ACC112 (cell line): ENCODE results near the gene COPS8.

Source experiments
- H2AFZ ChIP-seq: fragments of 200-600 bp; sonication (generic); one replicate; pipeline ENCODE4 v1.6.0; 2017; ENCODE audit warnings: antibody characterized with exemption, low read length; ENCODE audit not compliant: unreplicated experiment
- H3K27ac ChIP-seq: fragments of 200-600 bp; sonication (generic); 2 replicates; pipeline ENCODE4 v1.5.1; 2014; ENCODE audit warnings: low read depth, mild to moderate bottlenecking, antibody characterized with exemption, low read length, moderate library complexity
- H3K27me3 ChIP-seq: fragments of 200-600 bp; sonication (generic); 2 replicates; pipeline ENCODE4 v1.6.1; 2014; ENCODE audit warnings: mild to moderate bottlenecking, antibody characterized with exemption, low read length, moderate library complexity, mixed read lengths; ENCODE audit not compliant: insufficient read depth
- H3K36me3 ChIP-seq: fragments of 200-600 bp; sonication (generic); 2 replicates; pipeline ENCODE4 v1.6.1; 2016; ENCODE audit warnings: mild to moderate bottlenecking, antibody characterized with exemption, low read length, moderate library complexity, mixed read lengths; ENCODE audit not compliant: insufficient read depth
- H3K4me1 ChIP-seq: fragments of 200-600 bp; sonication (generic); one replicate; pipeline ENCODE4 v1.6.1; 2016; ENCODE audit warnings: low read length, mixed read lengths; ENCODE audit not compliant: insufficient read depth, unreplicated experiment, control insufficient read depth
- H3K4me3 ChIP-seq: fragments of 200-600 bp; sonication (generic); 2 replicates; pipeline ENCODE4 v1.5.1; 2014; ENCODE audit warnings: mild to moderate bottlenecking, low read depth, low read length
- H3K79me2 ChIP-seq: fragments of 200-600 bp; sonication (generic); one replicate; pipeline ENCODE4 v1.6.0; 2016; ENCODE audit warnings: low read length; ENCODE audit not compliant: control insufficient read depth, unreplicated experiment, insufficient read depth

The COPS8 gene

DNA sequence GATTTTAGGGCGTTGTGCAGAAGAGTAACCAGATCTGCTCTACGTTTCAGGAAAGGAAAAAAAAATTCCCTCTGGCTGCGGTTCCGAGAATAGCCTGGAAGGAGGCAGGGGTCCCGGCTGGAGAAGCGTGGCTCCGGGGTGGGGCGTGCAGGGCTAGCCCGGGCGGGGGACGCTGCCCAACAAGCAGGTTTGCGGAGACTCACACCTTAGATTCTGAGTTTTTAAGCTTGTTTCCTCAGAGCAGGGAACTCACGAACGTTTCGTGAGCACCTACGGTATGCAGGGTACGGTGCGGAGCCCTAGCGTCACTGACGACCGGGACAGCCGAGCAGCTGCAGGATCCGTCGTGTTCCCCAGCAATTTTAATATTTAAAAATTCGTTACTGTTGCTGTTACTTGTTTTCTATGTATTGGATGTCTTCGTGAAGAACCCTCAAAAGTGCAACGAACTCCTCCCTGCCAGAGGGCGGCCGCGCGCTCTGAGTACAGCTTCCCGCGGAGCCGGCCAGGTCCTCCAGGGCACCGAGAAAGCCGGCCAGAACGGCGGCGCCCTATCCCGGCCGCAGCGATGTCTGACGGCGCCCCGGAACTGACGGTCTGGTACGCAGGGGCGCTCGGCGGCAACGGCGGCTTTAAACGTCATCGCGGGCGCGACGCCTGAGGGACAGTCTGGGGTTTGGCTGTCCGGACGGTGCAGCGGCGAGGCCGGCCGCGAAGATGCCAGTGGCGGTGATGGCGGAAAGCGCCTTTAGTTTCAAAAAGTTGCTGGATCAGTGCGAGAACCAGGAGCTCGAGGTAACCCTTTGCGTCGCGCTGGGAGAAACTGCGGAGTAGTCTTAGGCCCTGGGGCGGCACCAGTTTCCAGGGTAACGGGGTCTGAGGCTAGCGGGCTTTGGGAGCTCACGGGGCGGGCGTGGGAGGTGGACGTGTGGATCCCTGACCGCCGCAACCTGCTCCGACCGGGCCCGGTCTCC, at the start of gene COPS8:
TSS of gene COPS8 (plus strand) at position 642 of the 974 bp plus-strand sequence. CDS start at position 718, 76 bp downstream.
- Histone ChIP-seq H2AFZ (peak within 1 kb of the TSS; percentile 65), H3K27ac (peak within 1 kb of the TSS; percentile 100), H3K4me3 (peak within 1 kb of the TSS; percentile 95), H3K27me3 (no peaks in the 10 kb centered on the region), H3K79me2 (peaks cover 71% of the 10 kb centered on the region), H3K4me1 (peaks cover 45% of the 10 kb centered on the region), H3K36me3 (peaks cover 42% of the 10 kb centered on the region)

DNA sequence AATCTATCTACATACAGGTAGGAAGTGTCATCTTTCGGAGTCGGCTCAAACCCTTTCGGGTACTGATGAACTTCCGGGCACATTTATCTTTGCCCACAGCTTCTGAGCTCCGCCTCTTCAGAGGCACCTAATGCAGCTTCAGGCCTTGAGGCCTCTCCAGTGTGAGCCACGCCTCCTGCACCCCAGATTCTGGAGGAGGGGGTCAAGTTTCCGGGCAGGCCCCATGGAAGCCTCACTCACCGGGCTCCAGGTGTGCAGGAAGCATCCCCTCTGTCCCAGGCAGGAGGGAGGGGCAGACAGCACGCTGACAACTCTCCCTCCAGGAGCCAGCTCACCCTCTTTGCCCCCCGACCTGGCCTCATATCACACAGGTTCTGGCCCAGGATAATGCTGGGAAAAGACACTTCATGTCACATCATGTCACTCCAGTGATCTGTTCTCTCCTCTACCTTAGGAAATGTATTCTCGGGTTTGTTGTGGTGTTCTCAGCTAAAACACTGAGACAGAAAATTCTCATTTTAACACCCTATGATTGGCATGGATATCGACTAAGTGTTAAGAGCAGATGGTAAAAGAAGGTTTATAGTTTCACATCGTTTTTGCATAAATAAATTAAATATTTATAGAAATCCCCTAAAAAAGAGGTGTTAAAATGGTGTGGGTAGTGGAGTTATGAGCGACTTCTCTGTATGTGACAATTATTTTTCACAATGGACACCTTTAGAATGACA, 46.2 kb upstream of the COPS8 start:
- H3K27me3 ChIP-seq, result no peaks in the 10 kb centered on the region
- no peak overlapping the region for H3K4me3 ChIP-seq
- no peaks in the 10 kb centered on the region for H3K36me3 ChIP-seq
- no peaks in the 10 kb centered on the region for H3K79me2 ChIP-seq
- peaks cover 4% of the 10 kb centered on the region for H3K4me1 ChIP-seq
- no peak overlapping the region for H2AFZ ChIP-seq
- H3K27ac ChIP-seq, result no peak overlapping the region

DNA sequence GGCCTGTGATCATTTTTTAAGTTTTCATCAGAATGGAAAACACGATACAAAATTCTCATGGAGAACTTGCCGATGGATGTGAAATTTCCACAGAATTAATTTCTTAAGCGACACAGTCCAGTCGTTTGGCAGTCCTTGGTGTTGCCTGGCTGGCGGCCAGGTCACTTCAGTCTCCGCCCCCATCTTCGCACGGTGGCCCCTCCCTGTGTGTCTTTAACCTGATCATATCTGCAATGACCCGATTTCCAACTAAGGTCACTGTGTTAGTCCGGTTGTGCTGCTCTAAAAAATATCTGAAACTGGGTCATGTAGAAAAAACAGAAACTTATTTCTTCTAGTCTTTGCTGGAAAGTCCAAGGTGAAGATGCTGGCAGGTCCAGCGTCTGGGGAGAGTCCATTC, 44.5 kb upstream of the COPS8 start:
- H3K27me3 ChIP-seq, result 0 out of 2 replicates have a peak, but pooled peaks cover 3% of the 10 kb centered on the region
- H3K27ac ChIP-seq, result no peak overlapping the region
- no peaks in the 10 kb centered on the region for H3K79me2 ChIP-seq
- no peak overlapping the region for H3K4me3 ChIP-seq
- H3K4me1 ChIP-seq, result peaks cover 4% of the 10 kb centered on the region
- H3K36me3 ChIP-seq, result no peaks in the 10 kb centered on the region
- H2AFZ ChIP-seq, result no peak overlapping the region

DNA sequence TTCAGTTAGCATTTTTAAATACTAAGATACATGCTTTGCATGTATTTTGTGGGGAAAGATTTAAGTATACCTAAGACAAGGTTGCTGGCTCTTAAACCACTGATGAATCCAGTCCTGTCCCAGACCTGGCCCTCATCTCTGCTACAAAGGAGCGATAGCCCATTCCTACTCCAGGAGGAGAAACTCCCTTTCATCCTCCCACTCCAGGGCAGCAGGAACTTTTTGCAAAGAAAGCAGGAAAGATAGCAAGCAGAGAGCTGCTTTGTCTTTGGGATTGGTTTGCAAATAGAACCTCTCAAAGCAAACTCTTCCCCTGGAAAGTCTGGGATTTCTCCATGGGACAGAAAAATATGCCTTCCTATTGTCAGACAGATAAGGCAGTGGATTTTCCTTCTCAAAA, 43.6 kb upstream of the COPS8 start:
- Histone ChIP-seq H3K27ac (no peak overlapping the region), H3K27me3 (0 out of 2 replicates have a peak, but pooled peaks cover 3% of the 10 kb centered on the region), H3K4me3 (no peak overlapping the region), H3K36me3 (no peaks in the 10 kb centered on the region), H2AFZ (no peak overlapping the region), H3K4me1 (peaks cover 4% of the 10 kb centered on the region), H3K79me2 (no peaks in the 10 kb centered on the region)

DNA sequence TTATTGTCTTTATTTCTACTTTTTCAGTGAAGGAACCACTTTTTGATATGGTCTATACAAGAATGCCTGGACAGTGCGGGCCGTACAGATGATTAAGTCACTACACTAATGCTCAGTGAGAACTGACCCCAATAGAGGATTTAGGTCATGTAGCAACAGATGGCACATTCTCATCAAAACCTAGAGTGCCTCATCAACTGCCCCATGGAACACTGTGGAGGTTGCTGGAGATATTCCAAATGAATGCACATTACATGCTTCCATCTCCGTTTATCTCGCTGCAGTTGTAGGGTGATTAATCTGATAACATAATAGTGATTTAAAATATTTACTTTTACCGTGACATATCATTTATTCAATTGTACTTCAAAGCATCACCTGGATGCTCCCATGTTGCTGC, 41.8 kb upstream of the COPS8 start:
- Histone ChIP-seq H3K79me2 (no peaks in the 10 kb centered on the region), H3K27me3 (0 out of 2 replicates have a peak, but pooled peaks cover 3% of the 10 kb centered on the region), H3K27ac (no peak overlapping the region), H3K4me1 (peaks cover 2% of the 10 kb centered on the region), H2AFZ (no peak overlapping the region), H3K36me3 (no peaks in the 10 kb centered on the region), H3K4me3 (no peak overlapping the region)

DNA sequence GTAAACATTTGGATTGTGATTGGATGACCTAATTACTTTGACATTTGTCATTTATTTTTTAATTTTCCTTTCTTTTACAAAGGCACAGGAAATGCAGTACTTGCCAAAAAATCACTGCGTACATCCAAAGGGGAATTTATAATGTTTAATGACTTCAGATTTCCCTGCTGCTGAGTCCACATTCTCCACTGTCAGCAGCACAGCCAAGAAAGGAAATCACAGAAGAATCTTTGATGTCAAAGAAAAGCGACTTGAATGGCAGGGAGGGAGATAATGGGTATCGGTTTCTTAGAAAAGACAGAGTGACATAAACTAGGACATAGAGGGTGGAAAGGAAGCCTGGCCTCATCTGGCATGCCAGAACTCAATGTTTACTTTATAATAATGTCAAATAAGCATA, 41.4 kb upstream of the COPS8 start:
- H3K36me3 ChIP-seq, result no peaks in the 10 kb centered on the region
- no peak overlapping the region for H3K4me3 ChIP-seq
- no peak overlapping the region for H3K27ac ChIP-seq
- H3K27me3 ChIP-seq, result 0 out of 2 replicates have a peak, but pooled peaks cover 3% of the 10 kb centered on the region
- no peak overlapping the region for H2AFZ ChIP-seq
- H3K79me2 ChIP-seq, result no peaks in the 10 kb centered on the region
- H3K4me1 ChIP-seq, result no peaks in the 10 kb centered on the region

DNA sequence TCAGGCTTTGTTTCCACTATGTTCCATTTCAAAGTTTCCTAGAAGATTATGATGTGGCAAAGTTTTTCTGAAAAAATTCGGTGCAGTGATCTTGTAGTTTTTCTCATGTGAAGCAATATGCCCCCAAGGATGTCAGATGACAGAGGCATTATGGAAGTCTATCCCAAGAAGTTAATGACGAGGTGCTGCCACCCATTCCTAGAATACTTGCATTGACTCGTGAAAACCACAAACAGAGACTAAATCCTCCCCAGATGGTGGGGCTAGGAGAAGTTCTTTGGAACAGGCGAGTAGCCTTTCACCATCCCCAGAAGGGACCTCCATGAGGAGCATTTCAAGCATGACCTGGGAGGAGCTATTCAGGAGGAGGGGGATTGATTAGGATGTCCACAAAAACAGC, 40.2 kb upstream of the COPS8 start:
- no peak overlapping the region for H3K4me3 ChIP-seq
- H2AFZ ChIP-seq, result no peak overlapping the region
- H3K79me2 ChIP-seq, result no peaks in the 10 kb centered on the region
- H3K27ac ChIP-seq, result no peak overlapping the region
- H3K27me3 ChIP-seq, result 0 out of 2 replicates have a peak, but pooled peaks cover 3% of the 10 kb centered on the region
- H3K36me3 ChIP-seq, result no peaks in the 10 kb centered on the region
- no peaks in the 10 kb centered on the region for H3K4me1 ChIP-seq

DNA sequence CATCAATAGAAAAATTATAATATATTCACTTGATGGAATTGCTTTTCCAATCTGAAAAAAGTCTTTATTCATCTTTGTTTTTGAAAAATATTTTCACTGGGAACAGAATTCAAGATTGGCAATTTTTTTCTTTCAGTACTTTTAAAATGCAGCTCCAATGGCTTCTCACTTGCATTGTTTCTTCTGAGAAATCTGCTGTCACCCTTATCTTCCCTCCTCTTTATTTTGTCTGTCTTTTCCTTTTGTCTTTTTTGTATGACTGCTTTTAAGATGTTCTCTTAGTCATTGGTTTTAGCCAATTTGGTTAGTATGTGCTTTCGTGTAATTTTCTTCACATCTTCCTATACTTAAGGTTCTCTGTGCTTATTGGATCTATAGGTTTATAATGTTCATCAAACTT, 37.1 kb upstream of the COPS8 start:
- Histone ChIP-seq H3K27me3 (0 out of 2 replicates have a peak, but pooled peaks cover 3% of the 10 kb centered on the region), H3K36me3 (no peaks in the 10 kb centered on the region), H3K4me1 (no peaks in the 10 kb centered on the region), H3K79me2 (no peaks in the 10 kb centered on the region), H3K4me3 (no peak overlapping the region), H2AFZ (no peak overlapping the region), H3K27ac (no peak overlapping the region)

DNA sequence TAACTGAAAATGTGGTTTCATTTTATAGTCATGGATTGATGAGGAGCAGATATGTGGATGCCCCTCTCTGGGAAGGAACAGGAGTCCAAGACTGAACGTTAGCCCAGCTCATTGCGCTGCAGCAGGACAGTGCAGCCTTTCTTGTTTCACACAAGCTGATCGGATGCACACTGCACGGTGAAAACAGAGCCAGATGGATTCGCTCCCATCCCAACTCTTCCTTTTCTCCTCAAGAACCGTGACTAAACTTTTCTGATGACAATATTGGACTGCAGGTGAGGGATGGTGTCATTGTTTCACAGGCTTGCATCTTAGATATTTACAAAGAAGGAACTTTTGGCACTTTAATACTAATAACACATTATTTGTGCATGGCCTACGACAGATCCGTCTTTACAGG, 33.8 kb upstream of the COPS8 start:
- Histone ChIP-seq H3K4me1 (no peaks in the 10 kb centered on the region), H3K4me3 (no peak overlapping the region), H3K79me2 (no peaks in the 10 kb centered on the region), H3K36me3 (no peaks in the 10 kb centered on the region), H3K27ac (no peak overlapping the region), H3K27me3 (no peaks in the 10 kb centered on the region), H2AFZ (no peak overlapping the region)

DNA sequence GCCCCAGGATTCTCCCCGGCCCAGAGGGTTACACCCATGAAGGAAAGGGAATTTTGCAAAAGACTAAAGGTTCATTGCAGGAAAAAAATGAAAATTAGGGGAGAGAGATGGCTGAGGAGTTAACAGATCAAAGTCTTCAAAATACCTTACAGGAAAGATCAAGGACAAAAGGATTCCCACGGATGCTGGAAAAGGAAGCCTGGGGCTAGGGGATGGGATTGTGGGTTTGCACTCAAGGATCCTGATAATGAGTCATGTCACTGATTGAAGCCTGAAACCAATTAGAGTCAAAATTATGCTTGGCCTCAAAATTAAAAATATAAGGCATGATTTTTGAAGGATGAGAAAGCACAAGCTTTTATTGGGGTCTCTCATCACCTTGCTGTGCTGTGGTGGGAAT, 32.6 kb upstream of the COPS8 start:
- H3K27me3 ChIP-seq, result no peaks in the 10 kb centered on the region
- H3K27ac ChIP-seq, result no peak overlapping the region
- H3K36me3 ChIP-seq, result no peaks in the 10 kb centered on the region
- H3K4me3 ChIP-seq, result no peak overlapping the region
- H3K4me1 ChIP-seq, result no peaks in the 10 kb centered on the region
- no peaks in the 10 kb centered on the region for H3K79me2 ChIP-seq
- no peak overlapping the region for H2AFZ ChIP-seq
